HCT116 (cell line): ENCODE data around the gene FYCO1. TPM values are rescaled to one million over a fixed set of nuclear protein-coding genes. Genes with fewer than 3 reads are reported as not detected.
"Not testable (repeated sequence)": the region's sequence is repeated elsewhere in the genome, so short reads cannot be mapped to it uniquely, and the experiment has no call there.

ENCODE experiments used
- ATAC-seq: fragments of 200-7000 bp; cut with Tn5 transposase; 2 replicates; pipeline ENCODE4 v1.9.1; 2020; ENCODE audit warnings: mild to moderate bottlenecking, moderate library complexity
- BruUV-seq: library from RNA; stranded (reverse); fragments of 400-500 nt; replicated peaks from 2 replicates; lab custom pipeline; 2021; lab: Mats Ljungman, UMichigan
- CTCF ChIA-PET: fragments of 300-600 bp; sonication (Branson Sonifier 250); formaldehyde crosslinking; loops from one replicate; lab custom pipeline; 2021; ENCODE audit warnings: antibody characterized with exemption; lab: Charles Lee
- POLR2A ChIA-PET: fragments of 300-600, 350-600 bp; sonication (Branson Sonifier 250); formaldehyde crosslinking; loops from one replicate; lab custom pipeline; 2021; ENCODE audit warnings: antibody characterized with exemption; lab: Charles Lee
- RAD21 ChIA-PET, 2 experiments: fragments of 300-600 bp; sonication (Branson Sonifier 250); formaldehyde crosslinking; loops; one replicate each; lab custom pipeline; 2023; ENCODE audit warnings: low total read pairs in 2 of 2; ENCODE audit not compliant: uncharacterized antibody in 2 of 2, unreplicated experiment in 2 of 2, low non-redundant PET in 1 of 2; lab: Charles Lee
- DNase-seq: peaks from one replicate; pipeline ENCODE4 v3.0.0-alpha.2; 2010; ENCODE audit warnings: low read depth, low spot score
- H2AFZ ChIP-seq: fragments of 200-600 bp; shearing (Covaris generic), sonication (generic); 2 replicates; pipeline ENCODE4 v1.6.1; 2017; ENCODE audit warnings: low read depth, mixed run types, mixed read lengths, antibody characterized with exemption, low read length; ENCODE audit not compliant: poor library complexity, severe bottlenecking
- H3K27ac ChIP-seq: 2 replicates; pipeline ENCODE4 v1.5.1; 2012; ENCODE audit warnings: low read depth, low read length
- H3K27me3 ChIP-seq: fragments of 200-600 bp; sonication (generic); 2 replicates; pipeline ENCODE4 v1.6.1; 2016; ENCODE audit warnings: mixed run types, low read length, mixed read lengths; ENCODE audit not compliant: insufficient read depth
- H3K36me3 ChIP-seq, 2 experiments: fragments of 200-500 bp in 1 of 2; fragments of 200-600 bp in 1 of 2; sonication (Bioruptor generic) in 1 of 2; sonication (generic) in 1 of 2; 2 replicates each; pipeline versions ENCODE4 v1.5.1 to v1.6.1; 2014 to 2016; ENCODE audit warnings: low read length in 2 of 2, inconsistent platforms in 1 of 2, mixed read lengths in 1 of 2, mixed run types in 1 of 2; ENCODE audit not compliant: insufficient read depth in 2 of 2, control insufficient read depth in 1 of 2
- H3K4me1 ChIP-seq, 2 experiments: fragments of 200-600 bp in 1 of 2; sonication (generic) in 1 of 2; 2 replicates each; pipeline versions ENCODE4 v1.5.1 to v1.6.1; 2012 to 2017; ENCODE audit warnings: low read length in 2 of 2, inconsistent platforms in 1 of 2, mild to moderate bottlenecking in 1 of 2, mixed read lengths in 1 of 2, mixed run types in 1 of 2, moderate library complexity in 1 of 2; ENCODE audit not compliant: insufficient read depth in 2 of 2, control insufficient read depth in 1 of 2
- H3K4me2 ChIP-seq: fragments of 200-600 bp; sonication (generic); 2 replicates; pipeline ENCODE4 v1.6.1; 2017; ENCODE audit warnings: mixed run types, low read length, mixed read lengths
- H3K4me3 ChIP-seq, 2 experiments: fragments of 200-600 bp in 1 of 2; sonication (generic) in 1 of 2; replicated peaks in 1 of 2; 2 replicates each; pipeline ENCODE4 v1.5.1; 2011 to 2016; ENCODE audit warnings: low read length in 2 of 2, control low read depth in 1 of 2, low read depth in 1 of 2, mild to moderate bottlenecking in 1 of 2, mixed read lengths in 1 of 2, mixed run types in 1 of 2
- H3K79me2 ChIP-seq: fragments of 200-600 bp; sonication (generic); 2 replicates; pipeline ENCODE4 v1.6.1; 2017; ENCODE audit warnings: mild to moderate bottlenecking, mixed run types, low read length, moderate library complexity, mixed read lengths; ENCODE audit not compliant: insufficient read depth
- H3K9ac ChIP-seq: fragments of 200-600 bp; sonication (generic); 2 replicates; pipeline ENCODE4 v1.6.1; 2016; ENCODE audit warnings: low read length, mixed read lengths
- H3K9me2 ChIP-seq: fragments of 200-600 bp; sonication (generic), shearing (Covaris generic); 2 replicates; pipeline ENCODE4 v1.6.1; 2017; ENCODE audit warnings: mixed run types, mild to moderate bottlenecking, moderate library complexity; ENCODE audit not compliant: insufficient read depth
- H3K9me3 ChIP-seq, 2 experiments: fragments of 200-500 bp in 1 of 2; fragments of 200-600 bp in 1 of 2; sonication (Bioruptor generic) in 1 of 2; sonication (generic) in 1 of 2; 2 replicates each; pipeline ENCODE4 v1.6.1; 2014 to 2017; ENCODE audit warnings: low read length in 2 of 2, mixed read lengths in 2 of 2, inconsistent platforms in 1 of 2, low read depth in 1 of 2, mild to moderate bottlenecking in 1 of 2, mixed run types in 1 of 2, moderate library complexity in 1 of 2; ENCODE audit not compliant: control insufficient read depth in 1 of 2, insufficient read depth in 1 of 2
- H4K20me1 ChIP-seq: fragments of 200-600 bp; sonication (generic), shearing (Covaris generic); 2 replicates; pipeline ENCODE4 v1.6.1; 2017; ENCODE audit warnings: mixed run types, mild to moderate bottlenecking, moderate library complexity; ENCODE audit not compliant: insufficient read depth
- ELF1 ChIP-seq: IDR thresholded peaks from 2 replicates; pipeline ENCODE4 v1.6.1; 2012; ENCODE audit warnings: low read depth, borderline replicate concordance
- POLR2A ChIP-seq: IDR thresholded peaks from 2 replicates; pipeline ENCODE4 v1.7.0; 2011; ENCODE audit warnings: borderline replicate concordance; ENCODE audit not compliant: insufficient read depth, insufficient read length; ENCODE audit errors: extremely low read depth
- RAD21 ChIP-seq: IDR thresholded peaks from 2 replicates; pipeline ENCODE4 v1.6.1; 2012; ENCODE audit warnings: low read depth, mild to moderate bottlenecking
- SRF ChIP-seq: IDR thresholded peaks from 2 replicates; pipeline ENCODE4 v1.6.1; 2012; ENCODE audit warnings: low read depth
- intact Hi-C: fragments of 100-400 bp; cut with micrococcal nuclease; formaldehyde crosslinking; loops from 2 replicates; pipeline ENCODE4 v1.10.0; 2022
- total RNA-seq: library from RNA; stranded (reverse); gene quantifications from one replicate; pipeline ENCODE4 v1.2.1, GENCODE V29; 2021; ENCODE audit not compliant: unreplicated experiment
- TF ChIP-seq, protein P1 (sequence below): IDR thresholded peaks from 2 replicates; pipeline ENCODE4 v1.6.1; 2012

FYCO1 gene
- total RNA-seq, 1 experiment from 2014 or later = 15.8 TPM

GRCh38 chr3:46038916-46039315 lies 43.3 kb upstream of the FYCO1 start:
- H3K4me3 ChIP-seq = no peak overlapping the region
- TF ChIP-seq, protein P1, sequence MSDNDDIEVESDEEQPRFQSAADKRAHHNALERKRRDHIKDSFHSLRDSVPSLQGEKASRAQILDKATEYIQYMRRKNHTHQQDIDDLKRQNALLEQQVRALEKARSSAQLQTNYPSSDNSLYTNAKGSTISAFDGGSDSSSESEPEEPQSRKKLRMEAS = no peak
- TF ChIP-seq RAD21 (no peak), SRF (no peak), POLR2A (no peak), ELF1 (no peak)
- no peak overlapping the region for H3K4me2 ChIP-seq
- no peak overlapping the region for H3K9ac ChIP-seq
- H3K9me3 ChIP-seq = no peaks in the 10 kb centered on the region
- no peaks in the 10 kb centered on the region for H3K79me2 ChIP-seq
- RAD21 ChIA-PET = no interaction called here
- DNase-seq (no peak), ATAC-seq (no peak)
- no peaks in the 10 kb centered on the region for H3K27me3 ChIP-seq
- H3K4me1 ChIP-seq = no peaks in the 10 kb centered on the region
- intact Hi-C loops = no loop called here
- no peak overlapping the region for H3K27ac ChIP-seq
- H2AFZ ChIP-seq = no peak overlapping the region
- no peaks in the 10 kb centered on the region for H3K36me3 ChIP-seq
- no TSS peak for BruUV-seq
- no peaks in the 10 kb centered on the region for H4K20me1 ChIP-seq
- POLR2A ChIA-PET = no interaction called here
- CTCF ChIA-PET = no interaction called here
- H3K9me2 ChIP-seq = no peaks in the 10 kb centered on the region

GRCh38 chr3:46038071-46038470 lies 42.4 kb upstream of the FYCO1 start:
- BruUV-seq, ATAC-seq, H3K27me3 ChIP-seq, intact Hi-C loops, H2AFZ ChIP-seq, POLR2A ChIA-PET, H3K79me2 ChIP-seq, H4K20me1 ChIP-seq, H3K9me3 ChIP-seq, DNase-seq, H3K9me2 ChIP-seq, H3K36me3 ChIP-seq, H3K9ac ChIP-seq, H3K4me3 ChIP-seq, CTCF ChIA-PET, H3K27ac ChIP-seq, H3K4me2 ChIP-seq, RAD21 ChIA-PET, H3K4me1 ChIP-seq: not testable (repeated sequence)
